GM20000 (cell line): ENCODE measurements around the gene PORCN.
"Not testable (repeated sequence)": the region's sequence is repeated elsewhere in the genome, so short reads cannot be mapped to it uniquely, and the experiment has no call there.

Source experiments
- DNase-seq: peaks from one replicate; pipeline ENCODE4 v3.0.0; 2012; ENCODE audit warnings: low spot score
- CTCF ChIP-seq: IDR thresholded peaks from 2 replicates; pipeline ENCODE4 v1.5.1; 2012; ENCODE audit warnings: mild to moderate bottlenecking, control low read depth; ENCODE audit errors: extremely low read depth, missing control alignments

The PORCN gene

GRCh38 chrX:48516987-48517386, 8.2 kb downstream of the PORCN start:
- DNase-seq = no peak

GRCh38 chrX:48519481-48519880, 10.7 kb downstream of the PORCN start:
- DNase-seq = not testable (repeated sequence)

More at GRCh38 chrX:48516987-48517386, 8.2 kb downstream of the PORCN start:
- no peak for TF ChIP-seq CTCF

- TF ChIP-seq CTCF = no peak
- no peak for DNase-seq
Measured at GRCh38 chrX:48520455-48520854, 11.7 kb downstream of the PORCN start.

- TF ChIP-seq CTCF = no peak
- no peak for DNase-seq
Measured at GRCh38 chrX:48520976-48521352, 12.2 kb downstream of the PORCN start.

GRCh38 chrX:48521353-48522243, 12.8 kb downstream of the PORCN start, which contains the start of gene EBP:
Gene EBP (plus strand): TSS chrX:48521808. CDS start chrX:48523772, 1,964 bp downstream.
- DNase-seq = peak; percentile 92
- no peak for TF ChIP-seq CTCF

- no peak for DNase-seq
- no peak for TF ChIP-seq CTCF
Measured at GRCh38 chrX:48522291-48522690, 13.5 kb downstream of the PORCN start.

GRCh38 chrX:48523682-48524081, 14.9 kb downstream of the PORCN start:
- no peak for TF ChIP-seq CTCF
- DNase-seq = no peak

- not testable (repeated sequence) for DNase-seq
Measured at GRCh38 chrX:48525853-48526252, 17.1 kb downstream of the PORCN start.
